GM12891 (cell line): ENCODE data around the gene IL2RA.

ENCODE experiments used
- POLR2A ChIP-seq: IDR thresholded peaks from 2 replicates; pipeline ENCODE4 v1.6.1; 2011; ENCODE audit warnings: low read depth, low read length, control low read depth
- POLR2AphosphoS5 ChIP-seq: IDR thresholded peaks from 2 replicates; pipeline ENCODE4 v1.6.1; 2011; ENCODE audit warnings: low read depth, low read length, control low read depth
- SPI1 ChIP-seq: IDR thresholded peaks from 2 replicates; pipeline ENCODE4 v1.6.1; 2011; ENCODE audit warnings: low read depth, low read length, control low read depth

- no peak for TF ChIP-seq POLR2A
- TF ChIP-seq SPI1: no peak
- no peak for TF ChIP-seq POLR2AphosphoS5
Observed at GRCh38 chr10:5968037-5968680, 94.0 kb downstream of the IL2RA start.
